ENCODE measurements around the gene MYO9B. TPM values are rescaled to one million over a fixed set of nuclear protein-coding genes. Genes with fewer than 3 reads are reported as not detected.
A peak's percentile ranks its signal among the peaks of the same experiment; 100 is the strongest.

The MYO9B gene
- polyA plus RNA-seq, 1 donor (not counting 4 experiments of a cell fraction or from before 2014, with no cell fraction given) = 14.3 TPM

DNA sequence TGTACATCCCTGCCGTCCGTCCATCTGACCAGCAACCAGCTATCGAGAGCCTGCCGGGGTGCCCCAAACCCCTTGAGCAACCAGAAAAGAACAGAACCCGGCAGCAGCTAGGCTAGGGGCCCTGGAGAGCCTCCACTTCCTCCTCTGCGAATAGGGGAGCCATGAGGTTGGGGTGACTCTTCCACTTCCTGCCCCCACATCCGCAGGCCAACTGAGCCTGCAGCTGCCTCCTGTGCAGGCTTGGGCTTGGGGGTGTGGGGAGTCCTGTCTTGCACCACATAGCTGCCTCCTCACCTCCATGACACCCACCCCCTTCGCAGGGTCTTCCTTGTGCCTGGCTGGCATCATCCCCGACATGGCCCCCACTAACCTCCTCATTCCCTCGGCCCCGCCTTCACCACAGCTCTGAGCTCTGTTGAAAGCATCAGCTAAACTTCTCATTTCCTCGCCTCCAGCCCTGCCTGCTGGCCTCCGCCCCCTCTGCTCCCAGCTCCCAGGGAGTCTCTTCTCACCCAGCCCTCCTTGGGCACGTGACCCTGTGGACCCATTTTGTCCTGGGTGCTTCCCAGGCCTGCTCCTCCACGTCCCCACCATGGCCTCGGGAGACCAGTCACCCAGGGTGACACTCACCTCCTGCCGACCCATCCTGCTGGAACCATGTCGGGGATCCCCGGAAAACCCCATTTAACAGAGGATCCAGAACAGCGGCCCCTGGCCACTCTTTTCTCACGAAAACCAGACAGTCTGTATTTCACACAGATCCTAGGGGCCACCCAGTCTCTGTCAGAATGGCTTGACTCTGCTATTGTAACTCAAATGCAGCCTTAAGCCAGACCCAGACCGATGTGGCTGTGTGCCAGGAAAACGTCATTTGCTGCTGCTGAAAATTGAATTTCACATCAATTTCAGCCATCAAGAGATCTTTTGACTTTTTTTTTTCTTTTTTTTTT is 50.4 kb downstream of the MYO9B start:
- no peaks in the 10 kb centered on the region for H3K9me1 ChIP-seq (ENCODE audit: control insufficient read depth, extremely low read depth, insufficient read depth, low read length)
- no peak for TF ChIP-seq CTCF (optimal IDR thresholded peaks at IDR 0.05 in 1 of 3, IDR thresholded peaks at IDR 0.05 in 1 of 3, conservative IDR thresholded peaks at IDR 0.05 in 1 of 3; ENCODE audit: extremely low read depth in 1 of 3, insufficient read depth in 2 of 3, low read length in 3 of 3)
- no peak for TF ChIP-seq EZH2 (IDR thresholded peaks at IDR 0.05; ENCODE audit: low read length)
- no peak overlapping the region for H2AFZ ChIP-seq (ENCODE audit: control insufficient read depth, low read length)
- no peak overlapping the region for H3K4me2 ChIP-seq (ENCODE audit: control insufficient read depth, extremely low read depth, insufficient read depth, low read depth, low read length)
- FAIRE-seq (no peak), DNase-seq (ENCODE audit: low read depth, low spot score) (no peak)
- H3K27ac ChIP-seq (ENCODE audit: control insufficient read depth, insufficient read depth, low read length) = no peak overlapping the region
- no peaks in the 10 kb centered on the region for H3K9me3 ChIP-seq (ENCODE audit: control insufficient read depth, low read depth, low read length)
- no peaks in the 10 kb centered on the region for H4K20me1 ChIP-seq (ENCODE audit: control insufficient read depth, extremely low read depth, insufficient read depth, low read length)
- peaks cover 17% of the 10 kb centered on the region for H3K4me1 ChIP-seq (ENCODE audit: control insufficient read depth, extremely low read depth, insufficient read depth, low read length)
- H3K36me3 ChIP-seq (ENCODE audit: control insufficient read depth in 2 of 2, extremely low read depth in 1 of 2, insufficient read depth in 2 of 2, low read length in 2 of 2) = peaks cover 3 to 4% of the 10 kb centered on the region in 2 experiments
- no peaks in the 10 kb centered on the region for H3K27me3 ChIP-seq (ENCODE audit: control insufficient read depth, extremely low read depth, insufficient read depth, low read length)
- H3K79me2 ChIP-seq (ENCODE audit: control insufficient read depth, insufficient read depth, low read length) = peaks cover 4% of the 10 kb centered on the region
- dilution Hi-C loops (cut with MboI; ENCODE audit: extremely low pct_ligation_motif_present, low sequenced_read_pairs) = no loop called here
- H3K9ac ChIP-seq (ENCODE audit: control insufficient read depth, extremely low read depth, insufficient read depth, low read length) = peak overlapping the region; percentile 28
- no peak overlapping the region for H3K4me3 ChIP-seq (ENCODE audit: control insufficient read depth in 2 of 3, extremely low read depth in 1 of 3, insufficient read depth in 2 of 3, low read depth in 1 of 3, low read length in 3 of 3)

DNA sequence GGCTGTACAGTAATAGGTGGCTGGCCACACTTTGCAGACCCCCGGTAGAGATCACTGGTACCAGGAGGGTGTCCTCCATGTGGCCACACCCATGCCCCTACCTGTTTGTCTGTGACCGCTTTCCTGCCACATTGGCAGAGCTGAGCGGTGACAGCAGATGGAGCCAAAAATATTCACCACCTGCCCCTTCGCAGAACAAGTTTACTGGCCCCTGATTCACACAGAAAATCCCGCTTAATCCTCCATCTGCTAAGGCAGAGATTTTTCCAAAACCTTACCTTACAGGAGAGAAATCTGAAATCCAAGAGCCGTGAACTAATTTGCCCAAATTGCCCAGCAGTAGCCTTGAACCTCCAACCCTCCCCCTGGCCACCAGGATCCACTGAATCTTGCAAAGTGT is 52.1 kb downstream of the MYO9B start:
- H2AFZ ChIP-seq (ENCODE audit: control insufficient read depth, low read length) = no peak overlapping the region
- H3K4me3 ChIP-seq (ENCODE audit: control insufficient read depth in 2 of 3, extremely low read depth in 1 of 3, insufficient read depth in 2 of 3, low read depth in 1 of 3, low read length in 3 of 3) = no peak overlapping the region
- dilution Hi-C loops (cut with MboI; ENCODE audit: extremely low pct_ligation_motif_present, low sequenced_read_pairs) = no loop called here
- peaks cover 4% of the 10 kb centered on the region for H3K79me2 ChIP-seq (ENCODE audit: control insufficient read depth, insufficient read depth, low read length)
- TF ChIP-seq CTCF (optimal IDR thresholded peaks at IDR 0.05 in 1 of 3, IDR thresholded peaks at IDR 0.05 in 1 of 3, conservative IDR thresholded peaks at IDR 0.05 in 1 of 3; ENCODE audit: extremely low read depth in 1 of 3, insufficient read depth in 2 of 3, low read length in 3 of 3) (no peak), EZH2 (IDR thresholded peaks at IDR 0.05; ENCODE audit: low read length) (no peak)
- peaks cover 17% of the 10 kb centered on the region for H3K4me1 ChIP-seq (ENCODE audit: control insufficient read depth, extremely low read depth, insufficient read depth, low read length)
- no peaks in the 10 kb centered on the region for H3K9me1 ChIP-seq (ENCODE audit: control insufficient read depth, extremely low read depth, insufficient read depth, low read length)
- no peaks in the 10 kb centered on the region for H3K27me3 ChIP-seq (ENCODE audit: control insufficient read depth, extremely low read depth, insufficient read depth, low read length)
- H3K9me3 ChIP-seq (ENCODE audit: control insufficient read depth, low read depth, low read length) = no peaks in the 10 kb centered on the region
- no peak overlapping the region for H3K4me2 ChIP-seq (ENCODE audit: control insufficient read depth, extremely low read depth, insufficient read depth, low read depth, low read length)
- H4K20me1 ChIP-seq (ENCODE audit: control insufficient read depth, extremely low read depth, insufficient read depth, low read length) = no peaks in the 10 kb centered on the region
- no peak for FAIRE-seq
- H3K27ac ChIP-seq (ENCODE audit: control insufficient read depth, insufficient read depth, low read length) = no peak overlapping the region
- no peak overlapping the region for H3K9ac ChIP-seq (ENCODE audit: control insufficient read depth, extremely low read depth, insufficient read depth, low read length)
- H3K36me3 ChIP-seq (ENCODE audit: control insufficient read depth in 2 of 2, extremely low read depth in 1 of 2, insufficient read depth in 2 of 2, low read length in 2 of 2) = peaks cover 3 to 4% of the 10 kb centered on the region in 2 experiments
- no peak for DNase-seq (ENCODE audit: low read depth, low spot score)
